ENCODE measurements around the gene RNU7-1.

RNU7-1 gene

DNA sequence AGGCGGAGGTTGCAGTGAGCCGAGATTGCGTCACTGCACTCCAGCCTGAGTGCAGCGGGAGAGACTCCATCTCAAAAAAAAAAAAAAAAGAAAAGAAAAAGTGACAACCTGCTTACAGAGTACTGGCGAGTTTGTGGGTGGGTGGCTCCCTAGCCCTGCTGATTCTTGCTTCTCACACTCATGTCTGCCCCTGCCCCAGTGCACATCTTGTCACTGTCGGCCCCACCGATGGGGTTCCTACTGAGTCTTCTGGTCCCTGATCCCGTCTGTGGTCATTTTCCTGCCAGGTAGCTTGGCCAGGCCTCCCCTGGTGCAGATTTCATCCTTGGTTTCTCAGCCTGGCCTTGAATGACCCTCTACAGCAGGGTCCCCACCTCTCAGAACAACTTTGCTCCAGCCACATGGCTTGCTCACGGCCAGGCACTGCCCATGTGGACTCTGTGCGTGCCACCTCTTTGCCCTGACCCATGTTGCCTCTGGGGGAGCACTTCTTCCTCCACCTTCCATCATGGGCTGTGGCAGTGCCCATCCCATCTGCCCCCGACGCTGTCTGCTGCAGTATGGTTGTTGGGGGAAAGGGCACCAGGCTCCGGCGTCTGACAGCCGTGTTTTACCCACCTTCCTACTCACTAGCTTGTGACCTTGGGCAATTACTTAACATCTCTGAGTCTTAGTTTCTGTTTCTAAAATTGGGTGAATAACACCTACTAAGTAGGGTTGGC, 5.4 kb downstream of the RNU7-1 start:
- TF ChIP-seq FOXP2 (optimal IDR thresholded peaks at IDR 0.05; ENCODE audit: borderline replicate concordance, extremely low read depth, extremely low read length, insufficient read depth), result no peak
- TF ChIP-seq TAF1 (IDR thresholded peaks at IDR 0.05; ENCODE audit: borderline replicate concordance, insufficient read depth, low read length), result no peak
- no peak for TF ChIP-seq SIN3A (IDR thresholded peaks at IDR 0.05; ENCODE audit: borderline replicate concordance, insufficient read depth, low read length)
- no peak for TF ChIP-seq REST (IDR thresholded peaks at IDR 0.05; ENCODE audit: insufficient read depth in 1 of 2, low read depth in 2 of 2, low read length in 2 of 2)
- TF ChIP-seq POLR2AphosphoS5 (IDR thresholded peaks at IDR 0.05; ENCODE audit: low read depth, low read length), result no peak

GRCh38 chr12:6950401-6950801, 6.8 kb downstream of the RNU7-1 start:
- no peak for TF ChIP-seq POLR2AphosphoS5 (IDR thresholded peaks at IDR 0.05; ENCODE audit: low read depth, low read length)
- no peak for TF ChIP-seq TAF1 (IDR thresholded peaks at IDR 0.05; ENCODE audit: borderline replicate concordance, insufficient read depth, low read length)
- no peak for TF ChIP-seq FOXP2 (optimal IDR thresholded peaks at IDR 0.05; ENCODE audit: borderline replicate concordance, extremely low read depth, extremely low read length, insufficient read depth)
- TF ChIP-seq REST (IDR thresholded peaks at IDR 0.05; ENCODE audit: insufficient read depth in 1 of 2, low read depth in 2 of 2, low read length in 2 of 2), result no peak
- no peak for TF ChIP-seq SIN3A (IDR thresholded peaks at IDR 0.05; ENCODE audit: borderline replicate concordance, insufficient read depth, low read length)

GRCh38 chr12:6950811-6951540, 7.4 kb downstream of the RNU7-1 start, which contains the start of gene PTPN6:
Gene PTPN6 (plus strand): TSS chr12:6951356. CDS start chr12:6951513, 157 bp downstream.
- TF ChIP-seq REST (IDR thresholded peaks at IDR 0.05; ENCODE audit: insufficient read depth in 1 of 2, low read depth in 2 of 2, low read length in 2 of 2) (no peak), SIN3A (IDR thresholded peaks at IDR 0.05; ENCODE audit: borderline replicate concordance, insufficient read depth, low read length) (no peak), FOXP2 (optimal IDR thresholded peaks at IDR 0.05; ENCODE audit: borderline replicate concordance, extremely low read depth, extremely low read length, insufficient read depth) (no peak), POLR2AphosphoS5 (IDR thresholded peaks at IDR 0.05; ENCODE audit: low read depth, low read length) (no peak), TAF1 (IDR thresholded peaks at IDR 0.05; ENCODE audit: borderline replicate concordance, insufficient read depth, low read length) (no peak)

DNA sequence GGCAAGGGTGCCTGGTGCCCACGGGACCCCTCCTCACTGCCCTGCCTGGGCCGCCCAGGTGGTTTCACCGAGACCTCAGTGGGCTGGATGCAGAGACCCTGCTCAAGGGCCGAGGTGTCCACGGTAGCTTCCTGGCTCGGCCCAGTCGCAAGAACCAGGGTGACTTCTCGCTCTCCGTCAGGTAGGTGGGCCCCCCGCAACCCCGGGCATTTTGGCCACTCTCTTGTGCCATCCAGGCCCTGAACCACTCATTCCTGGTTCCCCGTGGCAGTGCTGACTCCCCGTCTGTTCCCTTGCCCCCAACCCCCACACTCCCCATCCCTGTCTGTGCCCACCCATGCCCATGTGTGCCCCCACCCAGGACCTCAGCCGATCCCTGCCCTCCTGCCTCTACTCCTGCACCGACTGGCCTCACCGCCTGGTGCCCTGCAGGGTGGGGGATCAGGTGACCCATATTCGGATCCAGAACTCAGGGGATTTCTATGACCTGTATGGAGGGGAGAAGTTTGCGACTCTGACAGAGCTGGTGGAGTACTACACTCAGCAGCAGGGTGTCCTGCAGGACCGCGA, 8.0 kb downstream of the RNU7-1 start:
- TF ChIP-seq SIN3A (IDR thresholded peaks at IDR 0.05; ENCODE audit: borderline replicate concordance, insufficient read depth, low read length) (no peak), TAF1 (IDR thresholded peaks at IDR 0.05; ENCODE audit: borderline replicate concordance, insufficient read depth, low read length) (no peak), REST (IDR thresholded peaks at IDR 0.05; ENCODE audit: insufficient read depth in 1 of 2, low read depth in 2 of 2, low read length in 2 of 2) (no peak), FOXP2 (optimal IDR thresholded peaks at IDR 0.05; ENCODE audit: borderline replicate concordance, extremely low read depth, extremely low read length, insufficient read depth) (no peak), POLR2AphosphoS5 (IDR thresholded peaks at IDR 0.05; ENCODE audit: low read depth, low read length) (no peak)
